ENCODE measurements around the gene UGT3A1.
"Not testable (repeated sequence)": the region's sequence is repeated elsewhere in the genome, so short reads cannot be mapped to it uniquely, and the experiment has no call there.

Gene UGT3A1

GRCh38 chr5:35990941-35991611 lies at the start of gene UGT3A1:
UGT3A1 (minus strand) TSS chr5:35991390; CDS start chr5:35991240, 150 bp downstream.
- DNase-seq (ENCODE audit: low read depth) = no peak

- no peak for DNase-seq (ENCODE audit: low read depth)
These were observed 44.5 kb upstream of the UGT3A1 start for GRCh38 chr5:36035696-36036095.

DNA sequence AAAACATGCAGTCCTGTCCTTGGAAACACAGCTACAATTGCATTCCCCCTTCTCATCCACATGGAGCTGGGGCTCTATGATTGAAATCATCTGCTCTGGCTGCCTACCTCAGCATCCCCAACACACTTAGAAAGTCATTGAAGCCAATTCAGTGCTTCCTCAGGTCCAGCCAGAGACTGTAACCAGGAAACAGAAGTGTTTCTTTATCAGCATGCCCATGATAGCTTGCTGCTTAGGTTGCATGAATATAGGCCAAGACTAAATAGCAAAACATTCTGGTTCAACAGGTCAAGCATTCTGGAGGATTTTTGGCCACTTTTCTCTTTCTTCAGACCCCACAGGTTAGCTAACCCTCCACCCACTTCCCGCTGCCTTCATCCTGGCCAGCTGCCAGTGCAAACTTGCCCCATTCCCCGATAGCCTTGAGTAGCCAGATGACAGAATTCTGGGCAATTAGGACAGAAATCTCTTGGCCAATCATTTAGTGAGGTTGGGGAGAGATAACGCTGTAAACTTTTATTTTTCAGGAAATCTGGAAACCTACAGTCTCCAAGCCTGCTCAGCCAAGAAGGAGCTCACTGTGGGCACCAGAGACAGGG lies 43.4 kb upstream of the UGT3A1 start:
- DNase-seq (ENCODE audit: low read depth) = not testable (repeated sequence)

DNA sequence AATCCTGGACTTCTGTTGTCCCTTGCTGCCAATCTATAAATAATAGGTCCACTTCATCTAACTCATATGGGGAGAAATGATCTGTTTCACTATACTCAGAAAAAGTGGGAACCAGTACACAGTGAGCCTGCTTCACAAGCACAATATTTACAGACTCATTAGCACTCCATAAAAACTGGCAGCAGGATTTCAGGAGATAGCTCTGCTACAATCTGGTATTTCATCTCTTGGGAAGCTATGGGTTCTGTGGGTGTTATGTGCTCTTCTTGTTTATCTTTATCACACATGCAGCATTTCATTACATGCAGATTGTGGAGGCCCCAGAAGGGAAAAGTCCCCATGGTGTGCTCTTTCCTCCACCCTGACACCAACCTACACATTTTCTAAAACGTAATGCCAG lies 42.3 kb upstream of the UGT3A1 start:
- DNase-seq (ENCODE audit: low read depth) = no peak

- DNase-seq (ENCODE audit: low read depth) = no peak
These were observed 41.9 kb upstream of the UGT3A1 start for GRCh38 chr5:36033047-36033446.

- DNase-seq (ENCODE audit: low read depth) = no peak
These were observed 40.0 kb upstream of the UGT3A1 start for GRCh38 chr5:36031223-36031622.

- DNase-seq (ENCODE audit: low read depth) = no peak
These were observed 38.7 kb upstream of the UGT3A1 start for GRCh38 chr5:36029914-36030313.

- no peak for DNase-seq (ENCODE audit: low read depth)
These were observed 37.8 kb upstream of the UGT3A1 start for GRCh38 chr5:36028816-36029465.

- DNase-seq (ENCODE audit: low read depth) = no peak
These were observed 36.5 kb upstream of the UGT3A1 start for GRCh38 chr5:36027711-36028110.

DNA sequence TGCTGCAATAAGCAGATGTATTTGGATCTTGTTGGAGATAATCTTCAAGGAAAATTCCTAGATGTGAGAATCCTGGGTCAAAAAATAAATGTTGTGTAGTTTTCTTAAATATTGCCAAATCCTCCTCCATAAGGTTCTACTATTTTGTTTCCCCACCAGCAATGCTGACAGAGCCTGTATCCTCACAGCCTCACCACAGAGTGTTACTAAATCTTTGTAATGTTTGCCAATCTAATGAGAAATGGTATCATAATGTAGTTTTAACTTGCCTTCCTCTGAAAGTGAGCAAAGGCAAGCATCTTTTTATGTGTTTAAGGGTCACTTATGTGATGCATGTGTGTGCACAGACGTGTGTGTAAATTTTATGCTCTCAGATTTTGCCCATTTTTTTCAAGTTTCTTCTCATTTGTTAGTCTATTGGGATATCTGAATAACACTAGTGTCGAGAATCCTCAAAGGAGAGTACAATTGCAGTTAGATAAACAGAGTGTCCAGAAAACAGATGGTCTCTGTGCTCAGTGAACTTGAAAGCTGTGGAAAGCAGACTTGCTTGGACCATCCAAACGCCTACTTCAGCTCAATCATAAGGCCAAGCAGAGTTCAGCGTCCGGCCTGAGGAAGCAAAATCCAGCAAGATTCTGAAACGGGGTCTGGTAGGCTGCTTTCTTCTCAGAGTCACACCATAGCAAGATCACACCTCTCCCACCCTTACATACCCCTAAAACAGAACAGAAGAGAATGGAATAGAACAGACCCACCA lies 35.7 kb upstream of the UGT3A1 start:
- no peak for DNase-seq (ENCODE audit: low read depth)

DNA sequence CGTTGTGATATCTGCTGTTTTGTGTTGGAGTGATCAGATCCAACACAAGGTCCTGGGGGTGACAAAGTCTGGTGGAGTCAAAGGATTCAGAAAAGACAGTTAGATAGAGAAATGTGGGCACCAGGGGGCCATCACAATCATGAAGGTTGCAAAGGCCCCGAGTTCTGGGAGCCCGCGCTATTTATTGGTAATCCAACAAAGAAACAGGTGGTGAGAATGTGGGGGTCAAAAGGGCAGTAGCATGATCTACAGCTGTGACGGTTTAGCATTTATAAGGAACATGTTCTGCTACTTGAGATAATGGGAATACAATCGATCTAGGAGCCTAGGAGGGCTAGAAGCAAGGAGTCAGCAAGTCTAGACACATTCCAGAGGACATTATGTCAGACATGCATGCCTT lies 31.1 kb upstream of the UGT3A1 start:
- DNase-seq (ENCODE audit: low read depth) = not testable (repeated sequence)

DNA sequence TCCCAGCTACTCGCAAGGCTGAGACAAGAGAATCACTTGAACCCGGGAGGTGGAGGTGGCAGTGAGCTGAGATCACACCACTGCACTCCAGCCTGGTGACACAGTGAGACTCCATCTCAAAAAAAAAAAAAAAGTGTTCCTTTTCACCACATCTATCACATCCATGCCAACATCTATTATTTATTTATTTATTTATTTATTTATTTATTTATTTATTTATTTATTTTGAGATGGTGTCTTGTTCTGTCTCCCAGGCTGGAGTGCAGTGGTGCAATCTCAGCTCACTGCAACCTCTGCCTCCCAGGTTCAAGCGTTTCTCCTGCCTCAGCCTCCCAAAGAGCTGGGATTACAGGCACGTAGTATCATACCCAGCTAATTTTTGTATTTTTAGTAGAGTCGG lies 28.4 kb upstream of the UGT3A1 start:
- DNase-seq (ENCODE audit: low read depth) = not testable (repeated sequence)

GRCh38 chr5:36017622-36018021 lies 26.4 kb upstream of the UGT3A1 start:
- no peak for DNase-seq (ENCODE audit: low read depth)

GRCh38 chr5:36017004-36017403 lies 25.8 kb upstream of the UGT3A1 start:
- DNase-seq (ENCODE audit: low read depth) = no peak

- no peak for DNase-seq (ENCODE audit: low read depth)
These were observed 22.0 kb upstream of the UGT3A1 start for GRCh38 chr5:36013182-36013581.

DNA sequence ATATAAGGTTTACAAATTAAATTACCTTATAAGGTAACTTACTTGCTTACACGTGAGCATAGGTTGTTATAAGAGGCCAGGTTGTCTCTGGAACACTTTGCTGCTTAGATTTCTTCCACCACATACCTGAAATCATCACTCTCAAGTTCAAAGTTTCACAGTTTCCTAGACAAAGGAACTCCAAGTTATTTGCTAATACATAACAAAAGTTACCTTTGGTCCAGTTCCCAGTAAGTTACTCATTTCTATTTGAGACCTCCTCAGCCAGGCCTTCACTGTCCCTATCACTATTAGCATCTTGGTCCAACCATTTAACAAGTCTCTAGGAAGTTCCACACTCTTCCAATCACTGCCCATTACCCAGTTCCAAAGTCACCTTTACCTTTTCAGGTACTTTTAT lies 18.5 kb upstream of the UGT3A1 start:
- no peak for DNase-seq (ENCODE audit: low read depth)

DNA sequence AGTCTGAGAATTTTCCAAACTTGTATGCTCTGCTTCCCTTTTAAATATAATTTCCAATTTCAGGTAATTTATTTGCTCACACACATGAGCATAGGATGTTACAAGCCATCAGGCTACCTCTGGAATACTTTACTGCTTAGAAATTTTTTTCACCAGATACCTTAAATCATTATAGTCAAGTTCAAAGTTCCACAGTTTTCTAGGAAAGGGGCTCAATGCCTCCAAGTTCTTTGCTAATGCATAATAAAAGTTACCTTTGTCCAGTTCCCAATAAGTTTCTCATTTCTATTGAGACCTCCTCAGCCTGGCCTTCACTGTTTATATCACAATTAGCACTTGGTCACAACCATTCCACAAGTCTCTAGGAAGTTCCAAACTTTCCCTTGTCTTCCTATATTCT lies 16.2 kb upstream of the UGT3A1 start:
- no peak for DNase-seq (ENCODE audit: low read depth)

GRCh38 chr5:36006163-36006562 lies 15.0 kb upstream of the UGT3A1 start:
- no peak for DNase-seq (ENCODE audit: low read depth)

- no peak for DNase-seq (ENCODE audit: low read depth)
These were observed 9.8 kb upstream of the UGT3A1 start for GRCh38 chr5:36001032-36001431.

DNA sequence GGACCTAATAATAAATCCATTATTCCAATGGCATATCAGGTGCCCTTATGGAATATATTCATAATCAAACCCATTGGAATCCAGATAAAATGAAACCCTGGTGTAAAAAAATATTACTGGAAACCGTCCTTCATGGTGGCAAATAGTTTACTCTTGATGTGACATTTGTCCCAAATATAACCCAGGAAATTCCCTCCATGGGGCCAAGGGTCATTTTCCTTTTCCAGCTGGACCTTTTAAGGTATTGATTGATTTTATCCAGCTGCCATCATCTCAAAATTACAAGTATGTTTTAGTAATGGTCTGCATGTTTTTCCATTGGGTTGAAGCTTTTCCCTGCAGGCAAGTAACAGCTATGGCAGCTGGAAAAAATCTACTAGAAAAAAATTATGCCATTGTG lies 8.4 kb upstream of the UGT3A1 start:
- DNase-seq (ENCODE audit: low read depth) = no peak

DNA sequence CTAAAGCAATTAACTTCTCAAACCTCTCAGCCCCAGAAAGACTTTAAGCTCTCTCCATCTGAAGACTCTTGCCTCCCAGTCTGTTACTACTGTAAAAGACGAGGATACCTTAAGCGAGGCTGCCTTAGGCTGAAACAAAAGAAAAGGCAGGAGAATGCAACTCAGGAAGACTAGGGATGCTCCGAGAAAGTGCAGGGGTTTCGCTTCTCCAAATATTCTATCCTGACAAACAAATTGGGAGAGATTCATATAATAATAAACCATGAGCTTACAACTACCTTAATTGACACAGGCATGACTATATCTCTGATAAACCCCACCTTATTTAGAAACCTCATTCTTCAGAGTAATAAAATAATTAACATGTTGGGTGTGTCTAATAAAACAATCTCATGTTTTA lies 4.9 kb upstream of the UGT3A1 start:
- no peak for DNase-seq (ENCODE audit: low read depth)

- no peak for DNase-seq (ENCODE audit: low read depth)
These were observed 670 bp downstream of the UGT3A1 start for GRCh38 chr5:35990520-35990919.

GRCh38 chr5:35988529-35988928 lies 2.7 kb downstream of the UGT3A1 start:
- no peak for DNase-seq (ENCODE audit: low read depth)

Measured in GM04503 (cell line).